Measurements from ENCODE around the gene C1orf21. TPM values are rescaled to one million over a fixed set of nuclear protein-coding genes. Genes with fewer than 3 reads are reported as not detected.

The C1orf21 gene
- total RNA-seq, 1 experiment from 2014 or later: 11.8 TPM

DNA sequence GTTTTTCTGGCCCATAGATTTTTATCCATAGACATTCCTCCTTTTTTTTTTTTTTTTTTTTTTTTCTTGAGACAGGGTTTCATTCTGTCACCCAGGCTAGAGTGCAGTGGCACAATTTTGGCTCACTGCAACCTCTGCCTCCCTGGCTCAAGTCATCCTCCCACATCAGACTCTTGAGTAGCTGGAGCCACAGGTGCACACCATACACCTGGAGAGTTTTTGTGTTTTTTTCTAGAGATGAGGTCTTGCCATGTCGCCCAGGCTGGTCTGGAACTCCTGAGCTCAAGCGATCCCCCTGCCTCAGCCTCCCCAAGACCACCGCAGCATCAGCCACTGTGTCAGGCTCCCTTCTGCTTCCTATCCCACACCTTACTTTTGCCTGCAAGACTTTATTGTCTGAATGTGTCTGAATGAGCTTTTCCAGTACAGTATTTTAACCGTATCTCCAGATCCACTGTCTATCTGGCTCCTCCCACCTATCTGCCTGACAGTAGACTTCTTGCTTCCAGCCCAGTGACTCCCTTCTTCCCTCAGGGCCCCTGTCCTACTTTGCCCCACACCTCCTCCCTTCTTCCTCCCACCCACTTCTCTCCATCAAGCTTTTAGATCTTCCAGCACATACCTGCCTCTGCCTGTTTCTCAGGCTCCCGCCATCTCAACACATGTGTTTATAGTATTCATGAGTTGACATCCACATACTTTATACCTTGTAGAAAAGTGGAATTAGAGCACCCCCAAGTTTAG, 6.1 kb downstream of the C1orf21 start:
- DNase-seq: no peak
- Histone ChIP-seq H3K27me3 (ENCODE audit: control insufficient read depth, insufficient read depth, low read length) (peaks cover 13% of the 10 kb centered on the region), H3K4me3 (ENCODE audit: insufficient read depth, low read depth, low read length) (no peak overlapping the region), H3K36me3 (replicated peaks; ENCODE audit: control insufficient read depth, insufficient read depth, low read length) (no peaks in the 10 kb centered on the region)

DNA sequence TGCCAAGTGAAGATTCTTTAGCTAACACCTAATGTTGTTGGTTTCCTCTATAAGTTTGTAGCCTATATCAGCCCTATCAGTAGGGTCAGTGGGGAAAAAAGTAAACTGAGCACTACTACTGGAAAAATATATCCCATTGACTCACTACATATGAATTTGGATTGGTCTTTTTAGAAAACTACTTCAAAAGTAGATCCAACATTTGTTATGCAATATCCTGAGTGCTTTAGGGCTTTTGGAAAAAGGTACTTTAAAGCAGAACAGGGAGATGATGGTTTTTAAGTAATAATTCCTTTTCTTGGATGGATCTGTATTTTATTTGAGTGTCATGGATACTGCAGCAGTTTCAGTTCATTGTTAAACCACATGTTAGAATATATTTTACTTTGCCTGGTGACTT, 7.1 kb downstream of the C1orf21 start:
- DNase-seq: no peak
- no peak overlapping the region for H3K4me3 ChIP-seq (ENCODE audit: insufficient read depth, low read depth, low read length)
- peaks cover 4% of the 10 kb centered on the region; the same call in 1 of the 2 replicates for H3K27me3 ChIP-seq (ENCODE audit: control insufficient read depth, insufficient read depth, low read length)
- H3K36me3 ChIP-seq (replicated peaks; ENCODE audit: control insufficient read depth, insufficient read depth, low read length): no peaks in the 10 kb centered on the region

DNA sequence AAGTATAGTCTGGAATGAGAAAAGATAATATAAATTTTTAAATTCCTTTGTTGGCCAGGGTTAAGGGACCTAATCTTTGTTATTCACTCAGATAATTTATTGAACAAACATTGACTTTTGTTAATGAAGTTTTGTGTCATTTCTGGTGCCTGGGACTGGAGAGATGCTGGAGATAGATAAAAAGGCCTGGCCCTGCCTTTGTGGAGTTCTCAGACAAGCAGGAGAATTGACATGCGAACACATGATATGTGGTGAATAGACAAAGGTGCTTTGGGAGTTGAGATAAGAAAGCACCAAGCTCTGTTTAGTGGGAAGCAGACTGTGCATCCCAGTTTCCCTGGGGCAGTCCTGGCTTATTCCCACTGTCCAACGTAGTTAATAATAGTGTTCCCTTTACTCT, 8.5 kb downstream of the C1orf21 start:
- Histone ChIP-seq H3K27me3 (ENCODE audit: control insufficient read depth, insufficient read depth, low read length) (no peaks in the 10 kb centered on the region), H3K4me3 (ENCODE audit: insufficient read depth, low read depth, low read length) (no peak overlapping the region), H3K36me3 (replicated peaks; ENCODE audit: control insufficient read depth, insufficient read depth, low read length) (no peaks in the 10 kb centered on the region)
- no peak for DNase-seq

DNA sequence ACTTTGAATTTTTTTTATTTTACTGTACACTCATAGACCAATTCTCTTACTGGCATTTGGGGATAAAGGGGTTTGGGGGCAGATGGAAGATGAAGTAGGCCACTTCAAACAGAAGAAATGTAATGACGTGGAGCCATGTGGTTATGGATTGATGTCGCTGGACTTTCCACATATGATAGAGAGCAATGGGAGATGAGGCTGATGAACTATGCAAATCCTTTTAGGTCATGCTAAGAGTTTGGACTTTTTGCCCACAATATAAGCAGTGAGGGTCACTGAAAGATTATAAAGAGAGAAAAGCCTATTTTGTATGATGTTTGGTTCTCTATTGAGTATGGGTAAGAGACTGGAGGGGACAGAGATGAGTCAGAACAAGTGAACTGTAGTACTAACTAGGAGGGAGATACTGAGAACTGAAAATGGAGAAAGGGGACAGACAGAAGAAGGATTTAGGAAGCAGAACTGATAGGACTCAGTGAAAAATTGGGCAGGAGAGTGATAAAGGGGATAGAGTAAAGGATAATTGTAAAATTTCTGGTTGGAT, 9.2 kb downstream of the C1orf21 start:
- no peaks in the 10 kb centered on the region for H3K36me3 ChIP-seq (replicated peaks; ENCODE audit: control insufficient read depth, insufficient read depth, low read length)
- H3K27me3 ChIP-seq (ENCODE audit: control insufficient read depth, insufficient read depth, low read length): no peaks in the 10 kb centered on the region
- no peak overlapping the region for H3K4me3 ChIP-seq (ENCODE audit: insufficient read depth, low read depth, low read length)
- no peak for DNase-seq

DNA sequence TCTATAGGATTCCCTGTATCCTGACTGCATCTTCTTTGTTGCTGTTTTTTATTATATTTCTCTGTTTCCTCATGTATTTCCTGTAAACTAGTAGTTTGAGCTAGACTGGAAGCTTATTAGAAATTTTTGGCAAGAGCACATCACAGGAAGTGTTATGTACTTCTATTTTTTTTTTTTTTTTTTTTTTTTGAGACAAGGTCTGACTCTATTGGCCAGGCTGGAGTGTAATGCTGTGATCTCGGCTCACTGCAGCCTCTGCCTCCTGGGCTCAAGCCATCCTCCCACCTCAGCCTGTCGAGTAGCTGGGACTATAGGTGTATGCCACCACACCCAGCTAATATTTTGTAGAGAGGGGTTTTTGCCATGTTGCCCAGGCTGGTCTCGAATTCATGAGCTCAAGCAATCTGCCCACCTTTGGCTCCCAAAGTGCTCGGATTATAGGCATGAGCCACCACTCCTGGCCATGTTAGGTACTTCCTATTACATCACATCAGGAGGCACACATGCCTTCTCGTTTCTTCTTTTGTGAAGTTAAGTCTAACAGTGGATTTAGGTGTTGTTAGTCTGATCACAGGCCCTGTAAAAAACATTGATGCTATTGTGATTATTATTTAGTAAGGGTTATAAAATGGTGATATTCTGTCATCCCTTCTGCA, 12.5 kb downstream of the C1orf21 start:
- DNase-seq: no peak
- Histone ChIP-seq H3K27me3 (ENCODE audit: control insufficient read depth, insufficient read depth, low read length) (no peaks in the 10 kb centered on the region), H3K36me3 (replicated peaks; ENCODE audit: control insufficient read depth, insufficient read depth, low read length) (no peaks in the 10 kb centered on the region), H3K4me3 (ENCODE audit: insufficient read depth, low read depth, low read length) (no peak overlapping the region)

DNA sequence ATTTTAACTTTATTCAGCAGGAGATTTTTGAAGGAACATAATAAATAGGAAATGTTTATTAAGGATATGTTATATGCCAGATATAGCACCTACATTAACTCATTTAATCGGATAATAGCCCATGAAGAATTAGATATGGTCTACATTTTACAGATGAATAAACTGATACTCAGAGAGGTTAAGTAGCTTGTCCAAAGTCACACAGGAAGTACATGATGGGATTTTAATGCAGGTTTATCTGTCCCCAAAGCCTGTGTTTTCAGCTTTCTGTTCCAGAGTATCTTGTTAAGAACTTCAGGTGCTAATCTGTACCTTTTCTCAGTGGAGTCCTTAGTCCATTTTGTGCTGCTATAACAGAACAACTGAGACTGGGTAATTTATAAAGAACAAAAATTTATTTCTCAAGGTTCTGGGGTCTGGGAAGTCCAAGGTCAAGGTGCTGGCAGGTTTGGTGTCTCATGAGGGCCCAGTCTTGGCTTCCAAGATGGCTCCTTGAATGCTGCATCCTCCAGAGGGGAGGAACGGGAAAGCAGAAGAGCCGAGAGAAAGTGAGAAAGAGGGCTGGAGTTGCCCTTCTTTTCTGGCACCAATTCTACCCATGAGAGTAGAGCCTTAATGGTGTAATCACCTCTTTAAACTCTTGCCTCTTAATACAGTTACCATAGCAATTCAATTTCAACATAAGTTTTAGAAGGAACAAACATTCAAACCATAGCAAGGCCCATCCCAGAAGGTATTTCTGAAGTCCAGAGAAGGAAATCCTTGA, 17.3 kb downstream of the C1orf21 start:
- no peak for DNase-seq
- Histone ChIP-seq H3K36me3 (replicated peaks; ENCODE audit: control insufficient read depth, insufficient read depth, low read length) (no peaks in the 10 kb centered on the region), H3K4me3 (ENCODE audit: insufficient read depth, low read depth, low read length) (no peak overlapping the region), H3K27me3 (ENCODE audit: control insufficient read depth, insufficient read depth, low read length) (no peaks in the 10 kb centered on the region)

DNA sequence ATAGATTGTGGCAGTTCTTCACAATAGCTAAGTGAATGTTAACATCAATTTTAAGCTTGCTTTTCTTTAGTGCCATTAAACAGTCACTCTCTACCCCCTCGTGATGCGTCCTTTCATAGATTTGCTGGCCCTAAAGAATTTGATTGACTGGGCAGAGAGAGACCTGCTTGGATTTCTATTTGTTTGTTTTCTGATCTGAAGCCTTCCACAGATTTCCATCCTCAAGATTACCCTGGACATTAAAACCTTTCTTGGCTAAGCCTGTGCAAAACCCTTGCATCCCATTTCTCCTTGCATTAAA, 17.8 kb downstream of the C1orf21 start:
- Histone ChIP-seq H3K27me3 (ENCODE audit: control insufficient read depth, insufficient read depth, low read length) (no peaks in the 10 kb centered on the region), H3K4me3 (ENCODE audit: insufficient read depth, low read depth, low read length) (no peak overlapping the region), H3K36me3 (replicated peaks; ENCODE audit: control insufficient read depth, insufficient read depth, low read length) (no peaks in the 10 kb centered on the region)
- DNase-seq: no peak

DNA sequence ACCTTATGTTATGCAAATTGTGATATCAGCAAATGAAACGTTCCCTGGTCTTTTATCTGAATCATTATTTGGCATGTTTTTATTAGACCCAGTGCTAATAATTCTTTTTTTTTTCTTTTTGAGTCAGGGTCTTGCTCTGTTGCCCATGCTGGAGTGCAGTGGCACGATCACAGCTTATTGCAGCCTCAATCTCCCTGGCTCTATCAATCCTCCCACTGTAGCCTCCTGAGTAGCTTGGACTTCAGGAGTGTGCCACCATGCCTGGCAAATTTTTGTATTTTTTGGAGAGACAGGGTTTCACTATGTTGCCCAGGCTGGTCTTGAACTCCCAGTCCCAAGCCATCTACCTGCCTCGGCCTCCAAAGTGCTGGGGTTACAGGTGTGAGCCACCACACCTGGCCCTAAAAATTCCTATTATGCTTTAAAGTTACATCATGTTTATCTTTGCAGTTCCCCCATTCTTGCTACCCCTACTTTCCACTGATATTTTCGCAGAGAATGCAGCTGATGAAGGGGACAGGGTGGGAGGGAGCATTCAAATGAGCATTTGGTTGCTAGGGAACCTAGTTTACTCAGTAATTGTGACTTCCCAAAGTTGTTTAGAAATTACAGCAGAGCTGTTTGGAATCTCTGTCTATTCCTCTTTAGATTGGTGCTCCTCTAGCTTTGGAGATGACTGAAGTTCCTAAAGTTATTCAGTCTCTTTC, 18.4 kb downstream of the C1orf21 start:
- Histone ChIP-seq H3K4me3 (ENCODE audit: insufficient read depth, low read depth, low read length) (no peak overlapping the region), H3K36me3 (replicated peaks; ENCODE audit: control insufficient read depth, insufficient read depth, low read length) (no peaks in the 10 kb centered on the region), H3K27me3 (ENCODE audit: control insufficient read depth, insufficient read depth, low read length) (no peaks in the 10 kb centered on the region)
- DNase-seq: no peak

DNA sequence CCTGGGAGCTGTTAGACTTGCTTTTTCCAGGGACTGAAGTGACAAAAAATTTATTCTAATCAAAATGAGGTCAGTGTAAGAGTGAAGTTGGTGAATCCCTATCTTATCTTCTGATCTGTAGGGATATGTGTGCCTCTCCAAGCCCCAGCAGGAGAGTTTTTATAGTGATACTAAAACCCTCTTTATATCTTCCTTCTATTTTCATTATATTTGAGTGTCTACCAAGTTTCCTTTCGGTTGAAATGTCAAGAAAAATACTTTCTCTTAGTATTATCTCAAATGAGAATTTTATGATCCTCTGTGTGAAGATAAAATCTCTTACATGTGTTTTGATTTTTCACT, 18.9 kb downstream of the C1orf21 start:
- Histone ChIP-seq H3K4me3 (ENCODE audit: insufficient read depth, low read depth, low read length) (no peak overlapping the region), H3K36me3 (replicated peaks; ENCODE audit: control insufficient read depth, insufficient read depth, low read length) (no peaks in the 10 kb centered on the region), H3K27me3 (ENCODE audit: control insufficient read depth, insufficient read depth, low read length) (no peaks in the 10 kb centered on the region)
- no peak for DNase-seq

DNA sequence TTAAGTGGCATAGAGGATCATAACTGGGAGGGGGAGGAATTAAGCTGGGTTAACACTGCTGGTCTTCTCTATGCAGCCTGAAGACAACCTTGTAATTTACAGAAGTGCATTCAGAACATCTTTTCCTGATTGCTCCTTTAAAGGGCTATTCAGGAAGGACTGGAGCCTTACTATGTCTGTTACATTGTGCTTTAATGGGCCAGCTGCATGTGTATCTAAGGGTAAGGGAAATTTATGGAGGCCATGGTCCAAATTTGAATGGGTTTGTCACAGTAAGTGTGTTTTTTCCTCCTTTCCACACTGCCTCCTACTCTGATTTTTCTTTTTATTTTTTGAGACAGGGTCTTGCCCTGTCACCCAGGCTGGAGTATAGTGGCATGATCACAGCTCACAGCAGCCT, 19.6 kb downstream of the C1orf21 start:
- Histone ChIP-seq H3K4me3 (ENCODE audit: insufficient read depth, low read depth, low read length) (no peak overlapping the region), H3K36me3 (replicated peaks; ENCODE audit: control insufficient read depth, insufficient read depth, low read length) (no peaks in the 10 kb centered on the region), H3K27me3 (ENCODE audit: control insufficient read depth, insufficient read depth, low read length) (no peaks in the 10 kb centered on the region)
- DNase-seq: no peak

DNA sequence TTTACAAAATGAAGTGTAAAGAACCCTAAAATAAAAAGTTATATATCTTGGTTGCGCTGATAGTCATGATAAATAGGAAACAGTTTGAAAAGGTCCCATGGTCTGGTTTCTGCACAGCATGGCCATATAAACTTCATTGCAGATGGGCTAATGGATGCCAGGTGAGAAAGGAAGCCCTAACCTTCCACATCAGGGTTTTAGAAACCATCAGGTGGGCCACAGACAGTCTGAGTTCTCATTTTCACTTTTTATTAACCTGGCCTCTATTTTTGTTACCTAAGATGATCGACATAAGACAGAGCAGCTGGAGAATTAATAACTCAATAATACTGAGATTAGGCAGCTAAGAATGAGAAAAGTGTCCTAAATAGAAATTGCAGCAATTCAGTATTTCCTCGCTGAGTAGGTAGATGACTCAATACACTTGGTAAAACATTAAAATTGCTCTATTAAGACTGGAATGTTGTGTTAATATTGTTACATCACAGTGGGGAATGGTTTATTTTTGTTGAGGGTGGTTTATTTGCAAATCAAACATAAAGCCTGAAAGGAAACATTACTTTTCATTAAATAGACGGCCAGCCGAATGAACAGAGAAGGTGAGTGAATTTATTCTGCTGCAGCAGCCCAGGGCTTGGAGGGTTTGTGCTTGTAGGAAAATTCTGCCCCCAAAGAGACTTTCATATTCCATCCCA, 21.1 kb downstream of the C1orf21 start:
- Histone ChIP-seq H3K4me3 (ENCODE audit: insufficient read depth, low read depth, low read length) (no peak overlapping the region), H3K36me3 (replicated peaks; ENCODE audit: control insufficient read depth, insufficient read depth, low read length) (no peaks in the 10 kb centered on the region), H3K27me3 (ENCODE audit: control insufficient read depth, insufficient read depth, low read length) (no peaks in the 10 kb centered on the region)
- no peak for DNase-seq

DNA sequence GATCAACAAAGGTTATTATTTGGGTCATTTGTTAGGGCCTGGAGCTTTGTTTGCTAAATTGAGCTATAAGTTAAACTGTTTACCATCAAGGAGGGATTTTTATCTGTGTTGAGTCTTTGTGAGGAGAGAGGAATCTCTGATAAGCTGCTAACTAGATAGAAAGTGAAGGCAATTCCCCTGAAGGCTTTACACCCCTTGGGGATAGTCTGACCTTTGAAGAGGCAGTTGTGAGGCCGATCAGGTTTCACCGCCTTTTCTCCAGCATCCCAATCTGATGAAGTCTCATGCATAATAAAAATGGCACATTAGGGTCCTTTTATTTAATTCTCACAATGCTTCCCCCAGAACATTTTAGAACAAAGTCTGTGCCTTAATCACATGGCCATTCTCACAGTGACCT, 21.8 kb downstream of the C1orf21 start:
- DNase-seq: peak; percentile 39
- H3K36me3 ChIP-seq (replicated peaks; ENCODE audit: control insufficient read depth, insufficient read depth, low read length): no peaks in the 10 kb centered on the region
- no peak overlapping the region for H3K4me3 ChIP-seq (ENCODE audit: insufficient read depth, low read depth, low read length)
- H3K27me3 ChIP-seq (ENCODE audit: control insufficient read depth, insufficient read depth, low read length): no peaks in the 10 kb centered on the region

DNA sequence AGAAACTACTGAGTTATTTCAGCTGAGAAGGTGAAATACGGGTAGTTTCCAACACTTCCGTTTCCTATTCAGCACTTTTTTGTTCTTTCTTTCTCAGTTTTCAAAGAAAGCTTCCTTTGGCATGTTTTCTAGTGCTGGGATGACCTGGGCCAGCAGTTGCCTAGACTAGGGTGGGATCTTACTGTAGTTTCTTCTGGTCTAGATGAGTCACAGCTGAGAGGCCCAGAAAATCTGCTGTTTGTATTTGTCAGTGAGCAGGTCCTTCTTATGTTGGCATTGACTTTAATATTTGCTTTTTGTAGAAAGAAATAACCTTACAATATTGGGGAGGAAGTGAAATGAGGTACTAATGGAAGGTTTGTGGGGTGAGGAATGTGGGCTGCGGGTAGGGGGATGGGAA, 22.2 kb downstream of the C1orf21 start:
- Histone ChIP-seq H3K27me3 (ENCODE audit: control insufficient read depth, insufficient read depth, low read length) (no peaks in the 10 kb centered on the region), H3K4me3 (ENCODE audit: insufficient read depth, low read depth, low read length) (no peak overlapping the region), H3K36me3 (replicated peaks; ENCODE audit: control insufficient read depth, insufficient read depth, low read length) (no peaks in the 10 kb centered on the region)
- DNase-seq: no peak

DNA sequence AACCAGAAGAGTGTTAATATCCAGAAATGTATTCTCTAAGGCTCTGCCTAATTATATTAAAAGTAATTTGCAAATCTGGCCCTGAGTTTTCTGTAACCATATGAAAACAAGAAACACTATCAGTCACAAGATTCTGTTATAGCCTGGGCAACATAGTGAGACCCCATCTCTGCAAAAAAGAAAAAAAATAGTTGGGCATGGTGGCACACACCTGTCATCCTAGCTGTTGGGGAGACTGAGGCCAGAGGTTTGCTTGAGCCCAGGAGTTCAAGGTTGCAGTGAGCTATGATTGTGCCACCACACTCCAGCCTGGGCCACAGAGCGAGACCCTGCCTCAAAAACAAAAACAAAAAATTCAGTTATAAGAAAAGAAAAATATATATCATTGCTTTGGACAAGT, 25.6 kb downstream of the C1orf21 start:
- Histone ChIP-seq H3K4me3 (ENCODE audit: insufficient read depth, low read depth, low read length) (no peak overlapping the region), H3K36me3 (replicated peaks; ENCODE audit: control insufficient read depth, insufficient read depth, low read length) (no peaks in the 10 kb centered on the region), H3K27me3 (ENCODE audit: control insufficient read depth, insufficient read depth, low read length) (no peaks in the 10 kb centered on the region)
- no peak for DNase-seq

All from H7 (cell line).